HG02588 (cell line): ENCODE measurements around the gene PARVB.
"Not testable (repeated sequence)": the region's sequence is repeated elsewhere in the genome, so short reads cannot be mapped to it uniquely, and the experiment has no call there.

Experiments used
- ATAC-seq: cut with Tn5 transposase; IDR thresholded peaks from one replicate; pipeline ENCODE4 v1.9.1; 2021; ENCODE audit warnings: mild to moderate bottlenecking, moderate library complexity; ENCODE audit not compliant: unreplicated experiment

The PARVB gene

DNA sequence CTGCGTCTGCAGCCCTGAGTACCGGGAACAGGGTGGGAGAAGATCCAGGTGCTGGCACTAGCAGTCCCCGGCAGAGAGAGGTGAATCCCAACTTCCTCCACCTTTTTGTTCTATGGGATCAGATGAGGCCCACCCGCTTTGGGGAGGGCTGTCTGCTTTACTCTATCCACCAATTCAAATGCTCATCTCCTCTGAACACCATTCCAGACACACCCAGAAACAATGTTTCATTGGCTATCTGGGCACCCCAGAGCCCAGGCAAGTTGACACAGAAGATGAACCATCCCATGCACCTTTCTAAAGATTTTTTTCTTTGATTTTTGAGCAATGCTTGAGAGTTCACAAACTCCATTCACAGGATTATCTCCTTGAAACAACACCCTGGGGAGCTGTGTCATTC is 78.0 kb downstream of the PARVB start:
- no peak for ATAC-seq

DNA sequence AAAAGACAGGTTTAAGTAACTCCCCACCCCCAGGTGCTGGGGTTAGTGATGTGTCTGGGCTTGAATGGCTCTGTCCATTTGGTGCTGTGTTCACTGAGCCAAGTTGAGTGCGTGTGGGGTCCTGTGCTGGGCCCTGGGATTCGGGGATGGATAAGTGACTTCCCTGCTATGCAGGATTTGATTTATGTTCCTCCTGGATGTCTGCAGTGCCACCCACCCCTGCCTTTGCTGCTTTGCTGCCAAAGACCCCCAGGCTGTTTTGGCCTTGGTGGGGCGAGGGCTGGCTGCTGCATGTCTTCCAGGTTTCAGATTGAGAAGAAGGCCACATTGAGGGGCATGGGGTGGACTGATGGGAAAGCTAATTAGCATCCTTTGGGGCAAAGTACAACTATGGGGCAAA is 78.8 kb downstream of the PARVB start:
- no peak for ATAC-seq

DNA sequence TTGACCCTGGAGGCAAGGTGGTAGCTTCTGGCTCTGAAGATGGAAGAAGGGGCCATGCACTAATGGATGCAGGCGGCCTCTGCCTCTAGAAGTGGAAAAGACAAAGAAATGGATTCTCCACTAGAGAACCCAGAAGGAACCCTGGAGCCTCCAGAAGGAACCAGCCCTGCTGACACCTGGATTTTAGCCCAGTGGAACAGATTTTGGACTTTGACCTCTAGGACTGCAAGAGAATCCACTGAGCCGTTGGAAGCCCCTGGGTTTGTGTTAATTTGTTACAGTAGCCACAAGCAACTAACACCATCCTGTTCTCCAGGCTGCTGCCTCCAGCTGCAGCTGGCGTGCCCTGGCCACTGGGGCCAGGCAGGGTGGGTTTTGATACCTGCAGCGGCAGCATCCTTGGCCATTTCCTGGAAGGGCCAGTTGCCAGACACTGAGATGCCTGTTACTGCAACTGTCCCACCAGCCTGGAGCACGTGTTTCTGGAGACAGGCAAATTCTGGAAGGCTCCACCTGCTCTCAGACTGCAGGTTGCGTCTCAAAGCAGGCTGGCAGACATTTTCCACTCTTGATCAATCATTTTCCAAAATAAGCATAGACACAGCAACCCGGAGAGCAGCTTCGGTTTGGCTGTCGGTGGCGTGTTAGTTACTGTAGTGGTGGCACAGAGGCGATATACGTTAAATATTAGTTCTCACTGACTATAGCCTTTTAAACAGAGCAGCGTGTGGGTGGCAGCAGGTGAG is 79.8 kb downstream of the PARVB start:
- no peak for ATAC-seq

- no peak for ATAC-seq
These were observed 83.2 kb downstream of the PARVB start for GRCh38 chr22:44107340-44107739.

- ATAC-seq, result no peak
These were observed 84.0 kb downstream of the PARVB start for GRCh38 chr22:44108076-44108475.

- no peak for ATAC-seq
These were observed 84.8 kb downstream of the PARVB start for GRCh38 chr22:44108806-44109385.

DNA sequence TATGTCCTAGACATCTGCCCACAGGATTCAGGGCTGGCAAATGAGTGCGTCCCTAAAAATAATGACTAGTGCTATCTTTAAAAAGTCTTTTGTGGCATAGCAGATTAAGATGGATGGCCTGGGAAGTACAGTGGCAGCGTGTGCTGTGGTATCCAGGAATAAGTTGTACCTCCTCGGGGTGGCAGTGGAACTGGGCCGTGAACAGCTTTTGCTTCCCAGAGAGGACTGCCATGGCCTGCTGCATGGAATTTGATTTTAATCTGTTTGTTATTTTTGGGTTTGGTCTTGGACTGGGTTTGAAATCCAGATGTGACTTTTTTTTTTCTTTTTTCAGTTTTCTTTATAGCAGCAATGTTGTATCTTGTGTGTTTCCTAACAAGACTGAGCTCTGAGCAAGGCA is 85.3 kb downstream of the PARVB start:
- ATAC-seq, result no peak

- not testable (repeated sequence) for ATAC-seq
These were observed 86.6 kb downstream of the PARVB start for GRCh38 chr22:44110656-44111055.

DNA sequence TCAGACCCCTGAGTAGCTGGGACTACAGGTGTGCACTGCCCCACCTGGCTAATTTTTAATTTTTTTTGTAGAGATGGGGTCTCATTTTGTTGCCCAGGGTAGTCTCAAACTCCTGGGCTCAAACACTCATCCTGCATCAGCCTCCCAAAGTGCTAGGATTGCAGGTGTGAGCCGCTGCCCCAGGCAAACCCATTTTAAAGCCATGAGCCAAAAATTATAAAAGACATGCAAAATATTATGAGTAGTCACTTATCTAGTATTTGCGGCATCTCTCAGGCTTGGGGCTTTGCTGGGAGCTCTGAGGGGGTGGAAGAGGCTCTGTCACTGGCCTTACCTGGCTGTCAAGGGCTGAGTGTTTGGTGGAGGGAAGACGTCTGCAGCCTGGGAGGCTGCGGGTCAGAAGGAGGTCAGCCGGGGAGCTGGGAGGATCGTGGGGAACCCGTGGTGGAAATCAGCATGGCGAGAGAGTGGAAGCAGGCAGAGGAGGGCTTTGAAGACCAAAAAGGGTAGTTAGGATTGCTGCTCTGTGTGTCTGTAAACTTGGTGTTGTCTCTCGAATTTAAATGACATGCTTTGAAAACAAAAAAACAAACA is 87.6 kb downstream of the PARVB start:
- ATAC-seq, result no peak

DNA sequence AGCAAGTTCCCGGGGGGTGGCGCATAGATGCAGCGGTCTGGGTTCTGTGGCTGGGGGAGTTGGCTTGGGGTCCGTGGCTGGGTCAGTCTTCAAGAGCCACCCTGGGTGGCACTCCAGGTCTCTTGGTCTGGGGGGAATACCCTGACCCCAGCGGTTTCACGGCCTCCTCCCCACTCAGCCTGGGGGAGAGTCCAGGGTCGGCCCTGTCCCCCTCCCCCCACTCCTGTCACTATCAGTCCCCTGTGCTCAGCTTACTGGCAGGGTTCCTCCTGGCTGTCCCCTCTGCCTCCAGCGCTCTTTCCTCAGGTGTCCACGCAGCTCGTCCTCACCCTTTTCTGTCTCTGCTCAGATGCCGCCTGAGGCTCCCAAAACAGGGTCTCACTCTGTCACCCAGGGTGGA is 88.1 kb downstream of the PARVB start:
- ATAC-seq, result no peak

GRCh38 chr22:44116331-44116730 is 92.2 kb downstream of the PARVB start:
- ATAC-seq, result no peak

- ATAC-seq, result no peak
These were observed 92.9 kb downstream of the PARVB start for GRCh38 chr22:44116755-44117684.

DNA sequence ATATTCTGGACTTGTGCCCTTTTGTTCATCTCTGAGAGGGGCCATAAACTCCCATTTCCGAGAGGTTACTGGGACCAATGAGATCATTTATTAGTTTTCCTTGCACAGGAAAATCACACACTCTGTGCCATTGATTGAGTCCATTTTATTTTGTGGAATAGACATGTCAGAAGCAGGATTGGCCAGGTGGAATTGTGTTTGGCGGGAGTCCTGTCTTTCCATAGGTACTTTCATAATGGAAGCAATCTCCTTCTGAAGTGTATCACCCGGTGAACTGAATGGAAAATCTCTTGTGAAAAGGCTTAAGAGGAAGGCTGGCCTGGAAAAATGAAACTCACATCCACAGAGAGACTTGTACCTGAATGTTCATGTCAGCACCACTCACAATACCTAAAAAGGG is 93.6 kb downstream of the PARVB start:
- ATAC-seq, result no peak

DNA sequence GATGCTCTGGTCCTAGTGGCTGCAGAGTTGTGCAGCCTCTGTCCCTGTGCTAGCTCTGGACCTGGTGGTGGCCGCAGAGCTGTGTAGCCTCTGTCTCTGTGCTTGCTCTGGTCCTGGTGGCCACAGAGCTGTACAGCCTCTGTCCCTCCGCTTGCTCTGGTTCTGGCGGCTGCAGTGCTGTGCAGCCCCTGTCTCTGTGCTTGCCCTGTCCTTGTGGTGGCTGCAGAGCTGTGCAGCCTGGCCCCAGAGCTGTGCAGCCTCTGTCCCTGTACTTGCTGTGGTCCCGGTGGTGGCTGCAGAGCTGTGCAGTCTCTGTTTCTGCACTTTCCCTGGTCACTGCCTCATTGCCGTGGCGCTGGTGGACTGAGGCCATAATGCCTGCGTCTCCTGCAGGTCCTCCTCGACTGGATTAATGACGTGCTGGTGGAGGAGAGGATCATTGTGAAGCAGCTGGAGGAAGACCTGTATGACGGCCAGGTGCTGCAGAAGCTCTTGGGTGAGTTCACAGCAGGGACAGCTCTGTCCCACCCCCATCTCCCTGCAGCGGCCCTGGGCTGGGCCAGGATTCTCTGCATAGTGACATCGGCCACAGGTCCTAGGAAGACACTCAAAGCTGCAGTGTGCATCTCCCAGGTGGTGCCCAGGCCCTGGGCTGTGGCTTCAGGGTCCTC is 94.7 kb downstream of the PARVB start:
- ATAC-seq, result no peak

DNA sequence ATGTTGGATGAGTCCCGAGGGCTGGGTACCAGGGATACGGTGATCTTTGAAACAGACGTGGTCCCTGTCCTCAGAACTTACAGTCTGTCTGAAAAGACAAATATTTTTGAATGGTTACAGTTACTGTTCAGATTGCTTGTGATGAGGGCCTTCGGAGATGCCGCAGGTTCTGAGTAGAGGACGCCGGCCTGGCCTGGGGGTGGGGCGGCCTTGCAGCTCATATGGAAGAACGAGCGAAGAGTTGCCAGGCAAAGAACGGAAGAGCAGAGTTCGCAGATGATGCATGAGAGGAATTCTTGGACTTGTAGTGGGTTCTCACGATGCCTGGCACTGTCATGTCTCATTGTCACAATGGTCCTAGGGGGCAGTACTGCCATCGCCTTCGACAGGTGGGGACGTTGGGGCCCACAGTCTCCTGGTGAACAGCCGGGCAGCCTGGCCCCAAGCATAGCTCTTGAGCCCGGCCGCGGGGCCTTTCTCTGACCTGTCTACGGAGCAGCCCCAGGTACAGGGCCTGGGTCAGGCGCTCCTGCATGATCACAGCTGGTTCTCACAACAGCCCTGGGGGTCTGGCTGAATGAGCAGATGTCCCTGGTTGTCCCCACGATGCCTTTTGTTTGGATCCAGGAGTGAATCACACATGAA is 95.7 kb downstream of the PARVB start:
- no peak for ATAC-seq

GRCh38 chr22:44120314-44120704 is 96.2 kb downstream of the PARVB start:
- no peak for ATAC-seq

- no peak for ATAC-seq
These were observed 101.3 kb downstream of the PARVB start for GRCh38 chr22:44125421-44125820.

DNA sequence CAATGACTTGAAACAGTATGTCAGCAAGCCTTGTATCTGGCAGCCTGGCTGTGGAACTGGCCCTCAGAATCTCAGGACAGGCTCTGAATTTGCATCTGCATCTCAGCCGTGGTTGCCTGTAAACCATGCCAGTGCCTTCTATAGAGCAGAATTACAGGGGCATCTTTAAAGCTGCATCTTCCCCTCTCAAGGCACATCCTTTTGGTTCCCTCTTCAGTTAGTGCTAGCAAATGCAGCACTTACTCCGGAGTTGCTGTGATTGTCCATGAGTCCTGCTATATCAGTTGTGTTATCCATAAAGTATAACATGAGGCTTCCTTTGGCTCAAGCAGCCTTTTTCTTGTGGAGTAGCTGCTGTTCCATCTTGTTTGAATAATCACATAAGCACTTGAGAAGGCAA is 102.7 kb downstream of the PARVB start:
- ATAC-seq, result no peak

GRCh38 chr22:44127356-44127755 is 103.3 kb downstream of the PARVB start:
- ATAC-seq, result no peak

DNA sequence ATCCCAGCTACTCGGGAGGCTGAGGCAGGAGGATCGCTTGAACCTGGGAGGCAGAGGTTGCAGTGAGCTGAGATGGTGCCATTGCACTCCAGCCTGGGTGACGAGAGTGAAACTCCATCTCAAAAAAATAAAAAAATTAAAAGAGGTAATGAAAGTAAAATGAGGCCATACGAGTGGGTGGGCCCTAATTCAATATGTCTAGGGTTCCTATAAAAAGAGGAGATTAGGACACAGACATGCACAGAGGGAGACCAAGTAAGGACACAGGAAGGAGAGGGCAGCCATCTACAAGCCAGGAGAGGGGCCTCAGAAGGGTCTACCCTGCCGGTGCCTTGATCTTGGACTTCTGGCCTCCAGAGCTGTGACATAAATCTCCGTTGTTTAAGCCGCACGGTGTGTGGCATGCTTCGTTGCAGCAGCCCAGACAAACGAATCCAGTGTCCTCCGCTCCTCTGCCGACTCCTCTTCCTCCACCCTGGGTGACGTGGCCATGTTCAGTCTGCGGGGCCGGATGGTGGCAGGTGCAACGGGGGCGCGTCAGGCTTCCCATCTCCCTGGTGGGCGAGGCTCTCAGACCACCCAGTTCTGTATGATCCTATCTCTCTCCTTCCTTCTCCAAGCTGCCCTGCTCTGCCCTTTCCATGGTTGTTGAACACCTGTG is 105.0 kb downstream of the PARVB start:
- no peak for ATAC-seq
